Thyroid gland (tissue), 4 donors: Measurements from ENCODE around the gene INPP5A. TPM values are rescaled to one million over a fixed set of nuclear protein-coding genes. Genes with fewer than 3 reads are reported as not detected.

Experiments used
- DNase-seq, 2 donors: peaks; one replicate each; pipeline ENCODE4 v3.0.0-alpha.2; 2019
- H3K27ac ChIP-seq, 3 donors: fragments of 200-600 bp; sonication (generic); 1 replicate in 2 of 3; 2 replicates in 1 of 3; pipeline ENCODE4 v1.5.1; 2016 to 2019; ENCODE audit warnings: mild to moderate bottlenecking in 1 of 3, moderate library complexity in 1 of 3
- H3K27me3 ChIP-seq: fragments of 200-600 bp; sonication (generic); one replicate; pipeline ENCODE4 v1.5.1; 2019
- H3K36me3 ChIP-seq, 2 donors: fragments of 200-600 bp; sonication (generic); one replicate each; pipeline ENCODE4 v1.5.1; 2016 to 2019
- H3K4me1 ChIP-seq, 2 donors: fragments of 200-600 bp; sonication (generic); one replicate each; pipeline ENCODE4 v1.5.1; 2017 to 2019
- H3K4me3 ChIP-seq, 3 donors: fragments of 200-600 bp; sonication (generic); replicated peaks in 1 of 3; 1 replicate in 2 of 3; 2 replicates in 1 of 3; pipeline ENCODE4 v1.5.1; 2016; ENCODE audit warnings: mild to moderate bottlenecking in 1 of 3
- H3K9me3 ChIP-seq: fragments of 200-600 bp; sonication (generic); one replicate; pipeline ENCODE4 v1.5.1; 2017
- POLR2A ChIP-seq, 2 donors: fragments of 450-650 bp; IDR thresholded peaks; one replicate each; pipeline ENCODE4 v1.6.1; 2017; ENCODE audit warnings: antibody characterized with exemption in 2 of 2, mild to moderate bottlenecking in 2 of 2, moderate library complexity in 1 of 2
- whole genome bisulfite sequencing, 2 donors: methylation state at CpG; one replicate each; pipeline ENCODE4 v1.1.5; 2017; 5-methylcytosine and 5-hydroxymethylcytosine counted together
- intact Hi-C: fragments of 100-400 bp; cut with DNase I; formaldehyde crosslinking; loops from one replicate; pipeline ENCODE4 v1.15.1; 2023
- total RNA-seq, 4 donors: library from RNA; depleted of rRNA; stranded (reverse); fragments of >200 nt; gene quantifications; one replicate each; pipeline ENCODE4 v1.2.3, GENCODE V29; 2016
- TF ChIP-seq, protein P1 (sequence below), 6 experiments: fragments of 200-600 bp in 3 of 6; fragments of 450-650 bp in 3 of 6; sonication (generic) in 3 of 6; IDR thresholded peaks; one replicate each; pipeline ENCODE4 v1.5.1; 2016 to 2019; ENCODE audit warnings: antibody characterized with exemption in 6 of 6, mild to moderate bottlenecking in 2 of 6, inconsistent platforms in 1 of 6, moderate library complexity in 1 of 6

The INPP5A gene
- total RNA-seq, 4 donors from 2014 or later: 30.4 to 75.8 (median 41.1) TPM

- Histone ChIP-seq H3K27me3 (no peaks in the 10 kb centered on the region), H3K9me3 (no peaks in the 10 kb centered on the region), H3K4me3 (no peak overlapping the region), H3K27ac (no peak overlapping the region), H3K36me3 (no peaks in the 10 kb centered on the region), H3K4me1 (peaks cover 19 to 25% of the 10 kb centered on the region in 2 donors)
- DNase-seq: peak in 1 of 2 donors; percentile 37
- intact Hi-C loops: no loop called here
- WGBS, 2 donors: 87 to 93% methylated on average over 18 to 22 of the region's 25 CpGs
- no peak for TF ChIP-seq POLR2A (IDR thresholded peaks at IDR 0.05)
- TF ChIP-seq, protein P1, sequence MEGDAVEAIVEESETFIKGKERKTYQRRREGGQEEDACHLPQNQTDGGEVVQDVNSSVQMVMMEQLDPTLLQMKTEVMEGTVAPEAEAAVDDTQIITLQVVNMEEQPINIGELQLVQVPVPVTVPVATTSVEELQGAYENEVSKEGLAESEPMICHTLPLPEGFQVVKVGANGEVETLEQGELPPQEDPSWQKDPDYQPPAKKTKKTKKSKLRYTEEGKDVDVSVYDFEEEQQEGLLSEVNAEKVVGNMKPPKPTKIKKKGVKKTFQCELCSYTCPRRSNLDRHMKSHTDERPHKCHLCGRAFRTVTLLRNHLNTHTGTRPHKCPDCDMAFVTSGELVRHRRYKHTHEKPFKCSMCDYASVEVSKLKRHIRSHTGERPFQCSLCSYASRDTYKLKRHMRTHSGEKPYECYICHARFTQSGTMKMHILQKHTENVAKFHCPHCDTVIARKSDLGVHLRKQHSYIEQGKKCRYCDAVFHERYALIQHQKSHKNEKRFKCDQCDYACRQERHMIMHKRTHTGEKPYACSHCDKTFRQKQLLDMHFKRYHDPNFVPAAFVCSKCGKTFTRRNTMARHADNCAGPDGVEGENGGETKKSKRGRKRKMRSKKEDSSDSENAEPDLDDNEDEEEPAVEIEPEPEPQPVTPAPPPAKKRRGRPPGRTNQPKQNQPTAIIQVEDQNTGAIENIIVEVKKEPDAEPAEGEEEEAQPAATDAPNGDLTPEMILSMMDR (IDR thresholded peaks at IDR 0.05): no peak
Observed at GRCh38 chr10:132607961-132608495, 70.4 kb downstream of the INPP5A start.

- intact Hi-C loops: no loop called here
- DNase-seq: no peak
- 98 to 100% methylated on average over 7 to 13 of the region's 18 CpGs for WGBS, 2 donors
- H3K9me3 ChIP-seq: no peaks in the 10 kb centered on the region
- TF ChIP-seq POLR2A (IDR thresholded peaks at IDR 0.05): no peak
- TF ChIP-seq, protein P1 (IDR thresholded peaks at IDR 0.05): no peak
- H3K4me1 ChIP-seq: peaks cover 19 to 25% of the 10 kb centered on the region in 2 donors
- H3K4me3 ChIP-seq: no peak overlapping the region
- H3K27ac ChIP-seq: no peak overlapping the region
- no peaks in the 10 kb centered on the region for H3K36me3 ChIP-seq
- no peaks in the 10 kb centered on the region for H3K27me3 ChIP-seq
Observed at GRCh38 chr10:132608511-132609195, 71.1 kb downstream of the INPP5A start.

DNA sequence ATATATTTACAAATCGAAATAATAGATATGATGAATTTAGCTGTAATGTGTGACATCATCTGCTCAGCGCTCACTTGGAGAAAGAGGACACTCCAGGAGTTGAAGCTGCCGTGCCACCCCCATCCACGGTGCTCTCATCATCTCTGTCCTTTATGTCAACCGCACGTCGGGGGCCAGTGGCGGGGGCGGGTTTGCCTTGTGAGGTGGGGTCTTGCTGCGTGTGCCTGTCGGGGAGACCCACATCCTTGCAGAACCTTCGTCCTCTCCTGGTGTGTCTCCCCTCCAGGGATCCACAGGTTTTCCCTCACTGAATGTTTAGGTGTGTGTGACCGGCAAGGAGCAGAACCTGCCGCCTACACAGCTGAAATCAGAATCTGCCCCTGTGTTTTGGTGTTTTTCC lies 71.6 kb downstream of the INPP5A start:
- Histone ChIP-seq H3K9me3 (no peaks in the 10 kb centered on the region), H3K27ac (no peak overlapping the region), H3K27me3 (no peaks in the 10 kb centered on the region), H3K4me3 (no peak overlapping the region), H3K36me3 (no peaks in the 10 kb centered on the region), H3K4me1 (peaks cover 19 to 25% of the 10 kb centered on the region in 2 donors)
- no peak for DNase-seq
- whole genome bisulfite sequencing, 2 donors: 95 to 96% methylated on average over 14 of the region's 14 CpGs
- intact Hi-C loops: no loop called here
- no peak for TF ChIP-seq POLR2A (IDR thresholded peaks at IDR 0.05)
- TF ChIP-seq, protein P1 (IDR thresholded peaks at IDR 0.05): no peak

GRCh38 chr10:132610071-132610701 lies 72.6 kb downstream of the INPP5A start:
- H3K27ac ChIP-seq: no peak overlapping the region
- intact Hi-C loops: no loop called here
- H3K4me1 ChIP-seq: peaks cover 19 to 25% of the 10 kb centered on the region in 2 donors
- 92 to 98% methylated on average over 10 to 11 of the region's 20 CpGs for WGBS, 2 donors
- H3K9me3 ChIP-seq: no peaks in the 10 kb centered on the region
- no peak for DNase-seq
- H3K27me3 ChIP-seq: no peaks in the 10 kb centered on the region
- TF ChIP-seq POLR2A (IDR thresholded peaks at IDR 0.05): no peak
- TF ChIP-seq, protein P1 (IDR thresholded peaks at IDR 0.05): no peak
- H3K36me3 ChIP-seq: no peaks in the 10 kb centered on the region
- H3K4me3 ChIP-seq: no peak overlapping the region
